Measurements from ENCODE around the gene MYL7. TPM values are rescaled to one million over a fixed set of nuclear protein-coding genes. Genes with fewer than 3 reads are reported as not detected.

Gene MYL7
- not detected for total RNA-seq
- polyA plus RNA-seq, result not detected

GRCh38 chr7:44141221-44141850, at the start of gene MYL7:
MYL7 (minus strand) TSS chr7:44141332; CDS start chr7:44141305, 27 bp downstream.
- H3K27ac ChIP-seq (ENCODE audit: low read depth, low read length), result no peak within 1 kb of the TSS
- peak in 1 of 5 donors; percentile 23 for DNase-seq
- ChIA-PET POLR2A (no interaction called here), CTCF (no interaction called here)
- H3K27me3 Mint-ChIP-seq, result peaks cover 4 to 10% of the 10 kb centered on the region in 2 donors
- no peaks in the 10 kb centered on the region for H3K36me3 ChIP-seq (ENCODE audit: insufficient read depth, low read length)
- H3K9me3 ChIP-seq (ENCODE audit: low read length), result no peaks in the 10 kb centered on the region
- H3K36me3 Mint-ChIP-seq, result no peaks in the 10 kb centered on the region
- H3K4me1 Mint-ChIP-seq, result peaks cover 6 to 11% (median 6%) of the 10 kb centered on the region in 3 donors
- H3K9me3 Mint-ChIP-seq, result no peaks in the 10 kb centered on the region
- no peak within 1 kb of the TSS for H3K4me3 ChIP-seq (ENCODE audit: low read length)
- H3K27ac Mint-ChIP-seq, result no peak within 1 kb of the TSS
- H3K4me3 Mint-ChIP-seq, result no peak within 1 kb of the TSS
- peaks cover 1% of the 10 kb centered on the region for H3K4me1 ChIP-seq (ENCODE audit: insufficient read depth, low read length)
- H3K27me3 ChIP-seq (ENCODE audit: insufficient read depth, low read length, poor library complexity, severe bottlenecking), result no peaks in the 10 kb centered on the region

- no peaks in the 10 kb centered on the region for H3K9me3 Mint-ChIP-seq
Measured at GRCh38 chr7:44189993-44190872, 49.1 kb upstream of the MYL7 start.

DNA sequence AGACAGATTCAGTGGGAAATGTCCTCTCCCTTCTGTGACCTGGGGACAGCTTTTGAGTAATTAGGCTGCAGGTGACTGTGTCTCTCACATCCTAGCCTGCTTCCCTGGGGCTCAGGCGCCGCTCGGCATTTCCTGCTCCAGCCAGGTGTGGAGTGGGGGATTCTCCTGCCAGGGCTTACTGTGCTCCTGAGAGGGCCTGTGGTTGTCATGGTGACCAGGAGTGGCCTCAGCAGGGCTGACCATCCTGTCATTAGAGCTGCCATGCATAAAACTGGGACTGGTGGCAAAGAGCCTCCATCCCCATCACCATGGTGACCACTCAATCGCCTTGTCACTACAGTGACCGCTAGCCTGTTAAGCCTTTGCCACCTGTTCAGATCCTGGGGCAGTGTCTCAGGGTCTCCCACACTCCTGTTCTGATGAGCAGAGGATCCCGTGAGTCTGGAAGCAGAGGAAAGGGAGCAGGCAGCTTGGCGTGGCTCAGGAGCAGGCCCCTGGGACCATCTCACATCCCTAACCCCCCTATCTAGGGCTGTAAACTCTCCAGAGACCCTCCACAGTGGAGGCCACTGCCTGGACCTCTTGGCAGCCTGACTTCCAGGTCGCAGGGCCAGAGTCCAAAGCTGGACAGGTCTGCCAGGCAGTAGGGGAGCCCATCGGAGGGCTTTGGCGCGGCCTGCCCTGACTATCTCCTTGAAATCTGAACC, 48.3 kb upstream of the MYL7 start, which contains the start of gene GCK:
GCK (minus strand) TSS at position 154 of the 707 bp plus-strand sequence. CDS start 486 bp downstream, outside the sequence.
- ChIA-PET CTCF (no interaction called here), POLR2A (no interaction called here)
- DNase-seq, result no peak
- Histone ChIP-seq H3K9me3 (ENCODE audit: low read length) (no peaks in the 10 kb centered on the region), H3K36me3 (ENCODE audit: insufficient read depth, low read length) (no peaks in the 10 kb centered on the region), H3K4me3 (ENCODE audit: low read length) (no peak within 1 kb of the TSS), H3K27me3 (ENCODE audit: insufficient read depth, low read length, poor library complexity, severe bottlenecking) (peaks cover 5% of the 10 kb centered on the region), H3K4me1 (ENCODE audit: insufficient read depth, low read length) (no peaks in the 10 kb centered on the region), H3K27ac (ENCODE audit: low read depth, low read length) (no peak within 1 kb of the TSS)
- Mint-ChIP-seq H3K9me3 (no peaks in the 10 kb centered on the region), H3K27me3 (peaks cover 6 to 22% of the 10 kb centered on the region in 2 donors), H3K27ac (no peak within 1 kb of the TSS), H3K36me3 (no peaks in the 10 kb centered on the region), H3K4me3 (no peak within 1 kb of the TSS), H3K4me1 (no peaks in the 10 kb centered on the region)

More at GRCh38 chr7:44189993-44190872, 49.1 kb upstream of the MYL7 start:
- H3K4me3 ChIP-seq (ENCODE audit: low read length), result no peak overlapping the region
- Mint-ChIP-seq H3K4me1 (no peaks in the 10 kb centered on the region), H3K4me3 (no peak overlapping the region), H3K36me3 (no peaks in the 10 kb centered on the region), H3K27ac (no peak overlapping the region), H3K27me3 (peaks cover 4 to 22% of the 10 kb centered on the region in 2 donors)
- H3K36me3 ChIP-seq (ENCODE audit: insufficient read depth, low read length), result no peaks in the 10 kb centered on the region
- H3K4me1 ChIP-seq (ENCODE audit: insufficient read depth, low read length), result no peaks in the 10 kb centered on the region
- DNase-seq, result no peak
- no peak overlapping the region for H3K27ac ChIP-seq (ENCODE audit: low read depth, low read length)
- CTCF ChIA-PET, result no interaction called here
- POLR2A ChIA-PET, result no interaction called here
- peaks cover 5% of the 10 kb centered on the region for H3K27me3 ChIP-seq (ENCODE audit: insufficient read depth, low read length, poor library complexity, severe bottlenecking)
- H3K9me3 ChIP-seq (ENCODE audit: low read length), result no peaks in the 10 kb centered on the region

- H3K27ac Mint-ChIP-seq, result no peak overlapping the region
- H3K27ac ChIP-seq (ENCODE audit: low read depth, low read length), result no peak overlapping the region
- no peak for DNase-seq
- H3K27me3 Mint-ChIP-seq, result peaks cover 6 to 18% of the 10 kb centered on the region in 2 donors
- H3K36me3 ChIP-seq (ENCODE audit: insufficient read depth, low read length), result no peaks in the 10 kb centered on the region
- peaks cover 5% of the 10 kb centered on the region for H3K27me3 ChIP-seq (ENCODE audit: insufficient read depth, low read length, poor library complexity, severe bottlenecking)
- ChIA-PET POLR2A (no interaction called here), CTCF (no interaction called here)
- H3K4me3 Mint-ChIP-seq, result no peak overlapping the region
- no peaks in the 10 kb centered on the region for H3K9me3 ChIP-seq (ENCODE audit: low read length)
- H3K9me3 Mint-ChIP-seq, result no peaks in the 10 kb centered on the region
- H3K4me3 ChIP-seq (ENCODE audit: low read length), result no peak overlapping the region
- no peaks in the 10 kb centered on the region for H3K4me1 Mint-ChIP-seq
- no peaks in the 10 kb centered on the region for H3K36me3 Mint-ChIP-seq
- no peaks in the 10 kb centered on the region for H3K4me1 ChIP-seq (ENCODE audit: insufficient read depth, low read length)
Measured at GRCh38 chr7:44188480-44189225, 47.5 kb upstream of the MYL7 start.

- Mint-ChIP-seq H3K27me3 (peaks cover 6 to 18% of the 10 kb centered on the region in 2 donors), H3K4me3 (no peak overlapping the region), H3K27ac (no peak overlapping the region), H3K4me1 (no peaks in the 10 kb centered on the region), H3K36me3 (peaks cover 0 to 3% (median 0%) of the 10 kb centered on the region in 3 donors), H3K9me3 (peaks cover 0 to 4% (median 2%) of the 10 kb centered on the region in 5 donors)
- Histone ChIP-seq H3K9me3 (ENCODE audit: low read length) (no peaks in the 10 kb centered on the region), H3K27me3 (ENCODE audit: insufficient read depth, low read length, poor library complexity, severe bottlenecking) (peaks cover 5% of the 10 kb centered on the region), H3K27ac (ENCODE audit: low read depth, low read length) (no peak overlapping the region), H3K36me3 (ENCODE audit: insufficient read depth, low read length) (no peaks in the 10 kb centered on the region), H3K4me1 (ENCODE audit: insufficient read depth, low read length) (no peaks in the 10 kb centered on the region), H3K4me3 (ENCODE audit: low read length) (no peak overlapping the region)
- DNase-seq, result no peak
- ChIA-PET POLR2A (no interaction called here), CTCF (no interaction called here)
Measured at GRCh38 chr7:44187636-44188416, 46.7 kb upstream of the MYL7 start.

DNA sequence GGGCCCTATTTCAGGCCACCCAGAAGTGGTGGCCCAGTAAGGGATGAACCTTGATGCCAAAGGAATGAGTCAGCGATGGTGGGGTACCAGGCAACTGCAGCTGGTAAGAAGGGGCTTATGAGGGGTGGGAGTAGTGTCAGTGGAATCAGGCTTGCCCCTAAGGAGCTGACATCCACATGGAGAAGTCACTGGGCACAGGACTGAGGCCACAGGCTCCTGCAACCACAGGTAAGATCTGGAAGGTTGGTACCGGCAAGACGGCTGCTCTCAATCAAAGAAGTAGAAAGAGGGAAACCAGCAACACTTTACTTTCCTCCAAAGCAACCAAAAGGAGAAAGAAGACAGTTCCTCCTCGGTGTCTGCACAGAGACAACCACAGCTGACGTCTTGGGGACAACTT, 45.6 kb upstream of the MYL7 start:
- no peak overlapping the region for H3K4me3 Mint-ChIP-seq
- peaks cover 0 to 6% (median 2%) of the 10 kb centered on the region in 5 donors for H3K9me3 Mint-ChIP-seq
- H3K4me3 ChIP-seq (ENCODE audit: low read length), result no peak overlapping the region
- H3K36me3 ChIP-seq (ENCODE audit: insufficient read depth, low read length), result no peaks in the 10 kb centered on the region
- H3K36me3 Mint-ChIP-seq, result peaks cover 0 to 3% (median 0%) of the 10 kb centered on the region in 3 donors
- CTCF ChIA-PET, result no interaction called here
- H3K27ac Mint-ChIP-seq, result peak overlapping the region in 1 of 8 donors; percentile 49
- H3K27me3 Mint-ChIP-seq, result peaks cover 2 to 12% of the 10 kb centered on the region in 2 donors
- POLR2A ChIA-PET, result no interaction called here
- DNase-seq, result no peak
- H3K9me3 ChIP-seq (ENCODE audit: low read length), result no peaks in the 10 kb centered on the region
- no peaks in the 10 kb centered on the region for H3K4me1 Mint-ChIP-seq
- H3K27me3 ChIP-seq (ENCODE audit: insufficient read depth, low read length, poor library complexity, severe bottlenecking), result no peaks in the 10 kb centered on the region
- H3K27ac ChIP-seq (ENCODE audit: low read depth, low read length), result no peak overlapping the region
- no peaks in the 10 kb centered on the region for H3K4me1 ChIP-seq (ENCODE audit: insufficient read depth, low read length)

- Mint-ChIP-seq H3K27me3 (peaks cover 3 to 18% of the 10 kb centered on the region in 2 donors), H3K36me3 (peaks cover 0 to 3% (median 0%) of the 10 kb centered on the region in 3 donors), H3K9me3 (peaks cover 0 to 6% (median 3%) of the 10 kb centered on the region in 5 donors), H3K27ac (no peak overlapping the region), H3K4me1 (no peaks in the 10 kb centered on the region), H3K4me3 (no peak overlapping the region)
- Histone ChIP-seq H3K27ac (ENCODE audit: low read depth, low read length) (no peak overlapping the region), H3K4me1 (ENCODE audit: insufficient read depth, low read length) (no peaks in the 10 kb centered on the region), H3K9me3 (ENCODE audit: low read length) (no peaks in the 10 kb centered on the region), H3K27me3 (ENCODE audit: insufficient read depth, low read length, poor library complexity, severe bottlenecking) (no peaks in the 10 kb centered on the region), H3K4me3 (ENCODE audit: low read length) (no peak overlapping the region), H3K36me3 (ENCODE audit: insufficient read depth, low read length) (no peaks in the 10 kb centered on the region)
- DNase-seq, result no peak
- ChIA-PET POLR2A (interaction anchor here (0.5 kb wide), 1 partner anchor 795 kb away, joined by 4 read pairs; no protein-coding TSS in a partner anchor), CTCF (no interaction called here)
Measured at GRCh38 chr7:44185729-44186128, 44.6 kb upstream of the MYL7 start.

Data from CD8-positive, alpha-beta memory T cell (primary cell).